K562 (cell line): Measurements from ENCODE around the gene IFT172. TPM values are rescaled to one million over a fixed set of nuclear protein-coding genes. Genes with fewer than 3 reads are reported as not detected.

Experiments
- ATF1 ChIP-seq, 2 experiments: fragments of 450-650 bp in 1 of 2; IDR thresholded peaks; 2 replicates each; pipeline ENCODE4 v1.6.1; 2016; ENCODE audit warnings: missing compliant biosample characterization in 1 of 2, missing genetic modification characterization in 1 of 2
- ATF7 ChIP-seq: fragments of 450-650 bp; IDR thresholded peaks from 2 replicates; pipeline ENCODE4 v1.7.1; 2014; ENCODE audit warnings: mild to moderate bottlenecking, moderate library complexity
- CREB1 ChIP-seq, 2 experiments: sonication (generic) in 1 of 2; formaldehyde crosslinking in 1 of 2; IDR thresholded peaks; 2 replicates each; pipeline versions ENCODE4 v1.6.1 to v1.8.0; 2012 to 2022; ENCODE audit warnings: inconsistent platforms in 1 of 2, mild to moderate bottlenecking in 1 of 2, missing genetic modification reagents in 1 of 2, moderate library complexity in 1 of 2
- GABPB1 ChIP-seq: sonication (generic); formaldehyde crosslinking; IDR thresholded peaks from 2 replicates; pipeline ENCODE4 v1.8.0; 2022; ENCODE audit warnings: mild to moderate bottlenecking, missing genetic modification reagents
- JUND ChIP-seq, 2 experiments: IDR thresholded peaks; 2 replicates in 1 of 2; 3 replicates in 1 of 2; pipeline ENCODE4 v1.6.1; 2011; ENCODE audit warnings: borderline replicate concordance in 2 of 2, low read depth in 2 of 2, low read length in 2 of 2, improper control_type of control experiment in 1 of 2, missing biosample characterization in 1 of 2, missing genetic modification characterization in 1 of 2, missing genetic modification reagents in 1 of 2
- KDM2B ChIP-seq: fragments of 250-450 bp; sonication (Bioruptor Pico); IDR thresholded peaks from 2 replicates; pipeline ENCODE4 v1.8.0; 2021; ENCODE audit warnings: mild to moderate bottlenecking, moderate library complexity
- LCOR ChIP-seq: sonication (generic); formaldehyde crosslinking; IDR thresholded peaks from 2 replicates; pipeline ENCODE4 v1.8.0; 2022; ENCODE audit warnings: mild to moderate bottlenecking, missing genetic modification reagents
- MYC ChIP-seq, 2 experiments: fragments of 250-450 bp in 1 of 2; sonication (Bioruptor Pico) in 1 of 2; IDR thresholded peaks; 2 replicates each; pipeline versions ENCODE4 v1.5.1 to v1.6.1; 2012 to 2021; ENCODE audit warnings: low read depth in 2 of 2, borderline replicate concordance in 1 of 2, improper control_type of control experiment in 1 of 2, low read length in 1 of 2, mild to moderate bottlenecking in 1 of 2, moderate library complexity in 1 of 2
- NFYB ChIP-seq: IDR thresholded peaks from 2 replicates; pipeline ENCODE4 v1.6.1; 2011; ENCODE audit warnings: mild to moderate bottlenecking, moderate library complexity; ENCODE audit not compliant: insufficient read length; ENCODE audit errors: extremely low read depth
- NR2C1 ChIP-seq, 2 experiments: fragments of 450-650 bp; IDR thresholded peaks; 2 replicates each; pipeline ENCODE4 v1.6.1; 2017; ENCODE audit warnings: mild to moderate bottlenecking in 2 of 2, antibody characterized with exemption in 1 of 2, inconsistent platforms in 1 of 2, missing compliant biosample characterization in 1 of 2, missing genetic modification characterization in 1 of 2
- POLR2B ChIP-seq: fragments of 450-650 bp; IDR thresholded peaks from 2 replicates; pipeline ENCODE4 v1.6.1; 2018; ENCODE audit warnings: low read depth; ENCODE audit not compliant: partially characterized antibody
- SRF ChIP-seq, 2 experiments: fragments of 250-450, 450-650 bp in 1 of 2; sonication (Bioruptor Pico) in 1 of 2; sonication (generic) in 1 of 2; formaldehyde crosslinking; IDR thresholded peaks; 2 replicates each; pipeline versions ENCODE4 v1.5.0 to v1.5.1; 2020 to 2022; ENCODE audit warnings: mild to moderate bottlenecking in 1 of 2, missing genetic modification reagents in 1 of 2
- USF2 ChIP-seq: sonication (generic); formaldehyde crosslinking; IDR thresholded peaks from 2 replicates; pipeline ENCODE4 v1.5.0; 2020; ENCODE audit warnings: missing genetic modification reagents
- ZBTB11 ChIP-seq, 3 experiments: fragments of 200-800 bp in 1 of 3; fragments of 250-450 bp in 1 of 3; fragments of 450-650 bp in 1 of 3; sonication (Bioruptor Pico) in 1 of 3; sonication (Bioruptor generic) in 1 of 3; formaldehyde crosslinking in 1 of 3; IDR thresholded peaks; 2 replicates each; pipeline versions ENCODE4 v1.6.1 to v1.8.0; 2016 to 2022; ENCODE audit warnings: mild to moderate bottlenecking in 2 of 3, missing genetic modification characterization in 2 of 3, missing compliant biosample characterization in 1 of 3, moderate library complexity in 1 of 3
- polyA plus RNA-seq, 8 experiments: library from polyadenylated mRNA; depleted of rRNA in 4 of 8; stranded (reverse) in 5 of 8; unstranded in 3 of 8; fragments of >200 nt; fragmentation: Nextera tagmentation in 2 of 8; fragmentation: Illumina TruSeq in 1 of 8; extraction: Ambion mirVana in 2 of 8; extraction: Trizol in 1 of 8; gene quantifications; 2 replicates each; pipeline versions ENCODE4 v1.2.1 to v1.2.3, GENCODE V29; 2011 to 2014; ENCODE audit warnings: inconsistent platforms in 1 of 8, missing spikeins in 1 of 8
- total RNA-seq, 7 experiments: library from RNA; depleted of rRNA in 6 of 7; stranded (reverse); fragments of >200 nt in 6 of 7; fragmentation: Illumina TruSeq in 2 of 7; extraction: Trizol in 2 of 7; gene quantifications; 2 replicates each; pipeline versions ENCODE4 v1.2.1 to v1.2.3, GENCODE V29; 2011 to 2021; ENCODE audit warnings: low replicate concordance in 1 of 7
- TF ChIP-seq, protein P1 (sequence below): sonication (generic); formaldehyde crosslinking; IDR thresholded peaks from 2 replicates; pipeline ENCODE4 v1.8.0; 2023; ENCODE audit warnings: mild to moderate bottlenecking, missing genetic modification reagents

IFT172 gene
- total and polyA plus RNA-seq, 9 of the 15 experiments (the other 6 are each of a cell fraction or from before 2014, with no cell fraction given) = 5.6 to 19.1 (median 13.5) TPM

GRCh38 chr2:27428213-27428977, 61.1 kb downstream of the IFT172 start, which contains the start of gene NRBP1 (continued):
- TF ChIP-seq MYC (IDR thresholded peaks at IDR 0.05; ENCODE audit: low read depth, low read length) (peak; percentile 18; the same call in 1 of the 2 replicates), MYC (CRISPR knock-in tag; IDR thresholded peaks at IDR 0.05; ENCODE audit: borderline replicate concordance, low read depth) (no peak), ZBTB11 (CRISPR knock-in tag; IDR thresholded peaks at IDR 0.05) (peak in 2 of 3 experiments; percentile 60 to 96; a peak in 3 of 6 replicates), SRF (CRISPR knock-in tag; IDR thresholded peaks at IDR 0.05) (0 out of 4 replicates have a peak, but pooled peaks of 1 of the 2 experiments have one; percentile 52), NR2C1 (IDR thresholded peaks at IDR 0.05) (no peak), NR2C1 (tag; IDR thresholded peaks at IDR 0.05) (no peak), ATF7 (peak; percentile 86), USF2 (CRISPR knock-in tag) (no peak), GABPB1 (CRISPR knock-in tag) (peak; percentile 78; the same call in 1 of the 2 replicates), CREB1 (IDR thresholded peaks at IDR 0.05) (peak; percentile 46; the same call in 1 of the 2 replicates), CREB1 (CRISPR knock-in tag; IDR thresholded peaks at IDR 0.05) (peak; percentile 67; the same call in 1 of the 2 replicates), NFYB (peak; percentile 36), KDM2B (CRISPR knock-in tag) (peak; percentile 87), LCOR (CRISPR knock-in tag) (peak; percentile 85; the same call in 1 of the 2 replicates), ATF1 (CRISPR knock-in tag; IDR thresholded peaks at IDR 0.05) (no peak), ATF1 (tag; IDR thresholded peaks at IDR 0.05) (peak; percentile 57), POLR2B (peak; percentile 83), JUND (IDR thresholded peaks at IDR 0.05; ENCODE audit: borderline replicate concordance, low read depth, low read length) (no peak; the same call in 1 of the 2 replicates), JUND (tag; IDR thresholded peaks at IDR 0.05; ENCODE audit: borderline replicate concordance, low read depth, low read length) (no peak; the same call in 2 of the 3 replicates)
- TF ChIP-seq, protein P1, sequence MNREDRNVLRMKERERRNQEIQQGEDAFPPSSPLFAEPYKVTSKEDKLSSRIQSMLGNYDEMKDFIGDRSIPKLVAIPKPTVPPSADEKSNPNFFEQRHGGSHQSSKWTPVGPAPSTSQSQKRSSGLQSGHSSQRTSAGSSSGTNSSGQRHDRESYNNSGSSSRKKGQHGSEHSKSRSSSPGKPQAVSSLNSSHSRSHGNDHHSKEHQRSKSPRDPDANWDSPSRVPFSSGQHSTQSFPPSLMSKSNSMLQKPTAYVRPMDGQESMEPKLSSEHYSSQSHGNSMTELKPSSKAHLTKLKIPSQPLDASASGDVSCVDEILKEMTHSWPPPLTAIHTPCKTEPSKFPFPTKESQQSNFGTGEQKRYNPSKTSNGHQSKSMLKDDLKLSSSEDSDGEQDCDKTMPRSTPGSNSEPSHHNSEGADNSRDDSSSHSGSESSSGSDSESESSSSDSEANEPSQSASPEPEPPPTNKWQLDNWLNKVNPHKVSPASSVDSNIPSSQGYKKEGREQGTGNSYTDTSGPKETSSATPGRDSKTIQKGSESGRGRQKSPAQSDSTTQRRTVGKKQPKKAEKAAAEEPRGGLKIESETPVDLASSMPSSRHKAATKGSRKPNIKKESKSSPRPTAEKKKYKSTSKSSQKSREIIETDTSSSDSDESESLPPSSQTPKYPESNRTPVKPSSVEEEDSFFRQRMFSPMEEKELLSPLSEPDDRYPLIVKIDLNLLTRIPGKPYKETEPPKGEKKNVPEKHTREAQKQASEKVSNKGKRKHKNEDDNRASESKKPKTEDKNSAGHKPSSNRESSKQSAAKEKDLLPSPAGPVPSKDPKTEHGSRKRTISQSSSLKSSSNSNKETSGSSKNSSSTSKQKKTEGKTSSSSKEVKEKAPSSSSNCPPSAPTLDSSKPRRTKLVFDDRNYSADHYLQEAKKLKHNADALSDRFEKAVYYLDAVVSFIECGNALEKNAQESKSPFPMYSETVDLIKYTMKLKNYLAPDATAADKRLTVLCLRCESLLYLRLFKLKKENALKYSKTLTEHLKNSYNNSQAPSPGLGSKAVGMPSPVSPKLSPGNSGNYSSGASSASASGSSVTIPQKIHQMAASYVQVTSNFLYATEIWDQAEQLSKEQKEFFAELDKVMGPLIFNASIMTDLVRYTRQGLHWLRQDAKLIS (CRISPR knock-in tag) = peak; percentile 55
